SK-N-SH treated with all-trans-retinoic acid at 6 μM for 48 hours (cell line): ENCODE results near the gene PRKAG2.

Experiments
- ATAC-seq: fragments of 200-7000 bp; cut with Tn5 transposase; 3 replicates; pipeline ENCODE4 v1.9.1; 2020; ENCODE audit warnings: mild to moderate bottlenecking, moderate library complexity
- BACH2 ChIP-seq: fragments of 250-450 bp; sonication (Bioruptor Pico); IDR thresholded peaks from 2 replicates; pipeline ENCODE4 v1.9.0; 2021; ENCODE audit warnings: mild to moderate bottlenecking, borderline replicate concordance
- ESRRG ChIP-seq: fragments of 250-450 bp; sonication (Bioruptor Pico); IDR thresholded peaks from 2 replicates; pipeline ENCODE4 v1.6.1; 2021; ENCODE audit warnings: mild to moderate bottlenecking
- GLIS3 ChIP-seq: fragments of 250-450 bp; sonication (Bioruptor Pico); IDR thresholded peaks from 2 replicates; pipeline ENCODE4 v1.5.0; 2020; ENCODE audit warnings: mild to moderate bottlenecking, moderate library complexity
- OSR1 ChIP-seq: fragments of 250-450 bp; sonication (Bioruptor Pico); IDR thresholded peaks from 2 replicates; pipeline ENCODE4 v1.8.0; 2022; ENCODE audit warnings: moderate library complexity, mild to moderate bottlenecking, inconsistent platforms
- PPARA ChIP-seq: fragments of 250-450 bp; sonication (Bioruptor Pico); IDR thresholded peaks from 2 replicates; pipeline ENCODE4 v1.5.0; 2020; ENCODE audit warnings: mild to moderate bottlenecking, borderline replicate concordance
- RARB ChIP-seq: fragments of 250-450 bp; sonication (Bioruptor Pico); IDR thresholded peaks from 2 replicates; pipeline ENCODE4 v1.8.0; 2021; ENCODE audit warnings: mild to moderate bottlenecking, moderate library complexity
- TOX ChIP-seq: fragments of 250-450 bp; sonication (Bioruptor Pico); IDR thresholded peaks from 2 replicates; pipeline ENCODE4 v1.8.0; 2021; ENCODE audit warnings: mild to moderate bottlenecking, moderate library complexity, borderline replicate concordance
- ZFP3 ChIP-seq: fragments of 250-450 bp; sonication (Bioruptor Pico); IDR thresholded peaks from 2 replicates; pipeline ENCODE4 v1.5.0; 2020; ENCODE audit warnings: mild to moderate bottlenecking, moderate library complexity
- ZFP30 ChIP-seq: fragments of 450-650 bp; formaldehyde crosslinking; IDR thresholded peaks from 2 replicates; pipeline ENCODE4 v1.5.0; 2022; ENCODE audit warnings: mild to moderate bottlenecking, moderate library complexity
- ZNF8 ChIP-seq: fragments of 450-650 bp; formaldehyde crosslinking; IDR thresholded peaks from 2 replicates; pipeline ENCODE4 v1.5.0; 2020; ENCODE audit warnings: mild to moderate bottlenecking, moderate library complexity
- TF ChIP-seq, protein P1 (sequence below): fragments of 250-450 bp; sonication (Bioruptor Pico); IDR thresholded peaks from 2 replicates; pipeline ENCODE4 v1.8.0; 2021; ENCODE audit warnings: low read depth, mild to moderate bottlenecking, moderate library complexity, borderline replicate concordance
- TF ChIP-seq, protein P2 (sequence below): fragments of 250-450 bp; sonication (Bioruptor Pico); IDR thresholded peaks from 2 replicates; pipeline ENCODE4 v1.5.1; 2020; ENCODE audit warnings: low read depth, mild to moderate bottlenecking, moderate library complexity
- TF ChIP-seq, protein P3 (sequence below): fragments of 250-450 bp; sonication (Bioruptor Pico); IDR thresholded peaks from 2 replicates; pipeline ENCODE4 v1.5.0; 2020; ENCODE audit warnings: mild to moderate bottlenecking, moderate library complexity
- TF ChIP-seq, protein P4 (sequence below): fragments of 250-450 bp; sonication (Bioruptor Pico); IDR thresholded peaks from 2 replicates; pipeline ENCODE4 v1.8.0; 2020; ENCODE audit warnings: mild to moderate bottlenecking, moderate library complexity, borderline replicate concordance

Gene PRKAG2

DNA sequence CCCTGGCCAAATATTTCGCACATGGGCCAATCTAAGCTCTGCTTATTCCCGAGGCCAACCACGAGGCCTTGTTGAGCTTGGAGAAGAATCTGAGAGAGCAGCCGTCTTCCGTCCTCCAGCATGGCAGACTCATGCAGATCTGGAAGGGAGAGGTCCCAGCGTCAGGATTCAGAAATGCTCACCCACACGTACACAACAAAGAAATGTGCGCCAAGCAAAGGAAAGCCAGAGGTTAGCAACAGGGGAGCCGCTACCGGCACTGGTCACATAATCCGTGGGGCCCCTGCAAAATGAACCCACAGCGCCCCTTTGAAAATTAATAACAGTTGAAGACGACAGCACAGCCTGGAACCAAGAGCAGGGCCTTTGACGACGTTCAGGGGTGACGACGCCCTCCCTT is 25.4 kb upstream of the PRKAG2 start (continued):
- TF ChIP-seq OSR1 (CRISPR knock-in tag) (no peak), RARB (CRISPR knock-in tag) (no peak)

DNA sequence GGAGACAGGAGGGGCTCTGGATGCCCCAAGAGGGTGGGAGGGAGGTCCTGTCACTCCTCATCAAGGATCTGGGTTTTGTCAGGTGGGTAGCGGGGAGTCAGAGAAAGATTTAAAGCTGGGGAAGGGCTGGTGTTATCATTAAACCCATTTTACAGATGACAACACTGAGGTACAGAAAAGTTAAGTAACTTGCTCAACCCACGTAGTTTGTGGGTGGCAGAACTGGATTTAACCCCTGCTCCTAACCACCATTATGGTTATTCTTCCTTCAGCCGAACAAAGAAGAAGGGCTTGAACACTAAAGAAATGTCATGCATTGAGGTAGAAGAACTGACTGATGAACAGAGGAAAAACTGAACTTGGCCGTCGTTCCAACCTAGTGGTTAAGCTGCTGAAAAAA is 24.9 kb upstream of the PRKAG2 start:
- TF ChIP-seq GLIS3 (CRISPR knock-in tag): no peak
- no peak for TF ChIP-seq RARB (CRISPR knock-in tag)
- TF ChIP-seq ZFP30 (CRISPR knock-in tag): no peak
- TF ChIP-seq OSR1 (CRISPR knock-in tag): no peak
- TF ChIP-seq, protein P1, sequence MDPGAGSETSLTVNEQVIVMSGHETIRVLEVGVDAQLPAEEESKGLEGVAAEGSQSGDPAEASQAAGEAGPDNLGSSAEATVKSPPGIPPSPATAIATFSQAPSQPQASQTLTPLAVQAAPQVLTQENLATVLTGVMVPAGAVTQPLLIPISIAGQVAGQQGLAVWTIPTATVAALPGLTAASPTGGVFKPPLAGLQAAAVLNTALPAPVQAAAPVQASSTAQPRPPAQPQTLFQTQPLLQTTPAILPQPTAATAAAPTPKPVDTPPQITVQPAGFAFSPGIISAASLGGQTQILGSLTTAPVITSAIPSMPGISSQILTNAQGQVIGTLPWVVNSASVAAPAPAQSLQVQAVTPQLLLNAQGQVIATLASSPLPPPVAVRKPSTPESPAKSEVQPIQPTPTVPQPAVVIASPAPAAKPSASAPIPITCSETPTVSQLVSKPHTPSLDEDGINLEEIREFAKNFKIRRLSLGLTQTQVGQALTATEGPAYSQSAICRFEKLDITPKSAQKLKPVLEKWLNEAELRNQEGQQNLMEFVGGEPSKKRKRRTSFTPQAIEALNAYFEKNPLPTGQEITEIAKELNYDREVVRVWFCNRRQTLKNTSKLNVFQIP (CRISPR knock-in tag): no peak
- TF ChIP-seq, protein P2, sequence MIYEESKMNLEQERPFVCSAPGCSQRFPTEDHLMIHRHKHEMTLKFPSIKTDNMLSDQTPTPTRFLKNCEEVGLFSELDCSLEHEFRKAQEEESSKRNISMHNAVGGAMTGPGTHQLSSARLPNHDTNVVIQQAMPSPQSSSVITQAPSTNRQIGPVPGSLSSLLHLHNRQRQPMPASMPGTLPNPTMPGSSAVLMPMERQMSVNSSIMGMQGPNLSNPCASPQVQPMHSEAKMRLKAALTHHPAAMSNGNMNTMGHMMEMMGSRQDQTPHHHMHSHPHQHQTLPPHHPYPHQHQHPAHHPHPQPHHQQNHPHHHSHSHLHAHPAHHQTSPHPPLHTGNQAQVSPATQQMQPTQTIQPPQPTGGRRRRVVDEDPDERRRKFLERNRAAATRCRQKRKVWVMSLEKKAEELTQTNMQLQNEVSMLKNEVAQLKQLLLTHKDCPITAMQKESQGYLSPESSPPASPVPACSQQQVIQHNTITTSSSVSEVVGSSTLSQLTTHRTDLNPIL: no peak
- TF ChIP-seq, protein P3, sequence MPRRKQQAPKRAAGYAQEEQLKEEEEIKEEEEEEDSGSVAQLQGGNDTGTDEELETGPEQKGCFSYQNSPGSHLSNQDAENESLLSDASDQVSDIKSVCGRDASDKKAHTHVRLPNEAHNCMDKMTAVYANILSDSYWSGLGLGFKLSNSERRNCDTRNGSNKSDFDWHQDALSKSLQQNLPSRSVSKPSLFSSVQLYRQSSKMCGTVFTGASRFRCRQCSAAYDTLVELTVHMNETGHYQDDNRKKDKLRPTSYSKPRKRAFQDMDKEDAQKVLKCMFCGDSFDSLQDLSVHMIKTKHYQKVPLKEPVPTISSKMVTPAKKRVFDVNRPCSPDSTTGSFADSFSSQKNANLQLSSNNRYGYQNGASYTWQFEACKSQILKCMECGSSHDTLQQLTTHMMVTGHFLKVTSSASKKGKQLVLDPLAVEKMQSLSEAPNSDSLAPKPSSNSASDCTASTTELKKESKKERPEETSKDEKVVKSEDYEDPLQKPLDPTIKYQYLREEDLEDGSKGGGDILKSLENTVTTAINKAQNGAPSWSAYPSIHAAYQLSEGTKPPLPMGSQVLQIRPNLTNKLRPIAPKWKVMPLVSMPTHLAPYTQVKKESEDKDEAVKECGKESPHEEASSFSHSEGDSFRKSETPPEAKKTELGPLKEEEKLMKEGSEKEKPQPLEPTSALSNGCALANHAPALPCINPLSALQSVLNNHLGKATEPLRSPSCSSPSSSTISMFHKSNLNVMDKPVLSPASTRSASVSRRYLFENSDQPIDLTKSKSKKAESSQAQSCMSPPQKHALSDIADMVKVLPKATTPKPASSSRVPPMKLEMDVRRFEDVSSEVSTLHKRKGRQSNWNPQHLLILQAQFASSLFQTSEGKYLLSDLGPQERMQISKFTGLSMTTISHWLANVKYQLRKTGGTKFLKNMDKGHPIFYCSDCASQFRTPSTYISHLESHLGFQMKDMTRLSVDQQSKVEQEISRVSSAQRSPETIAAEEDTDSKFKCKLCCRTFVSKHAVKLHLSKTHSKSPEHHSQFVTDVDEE (CRISPR knock-in tag): no peak
- TF ChIP-seq BACH2 (CRISPR knock-in tag): no peak
- no peak for TF ChIP-seq ZNF8
- TF ChIP-seq, protein P4, sequence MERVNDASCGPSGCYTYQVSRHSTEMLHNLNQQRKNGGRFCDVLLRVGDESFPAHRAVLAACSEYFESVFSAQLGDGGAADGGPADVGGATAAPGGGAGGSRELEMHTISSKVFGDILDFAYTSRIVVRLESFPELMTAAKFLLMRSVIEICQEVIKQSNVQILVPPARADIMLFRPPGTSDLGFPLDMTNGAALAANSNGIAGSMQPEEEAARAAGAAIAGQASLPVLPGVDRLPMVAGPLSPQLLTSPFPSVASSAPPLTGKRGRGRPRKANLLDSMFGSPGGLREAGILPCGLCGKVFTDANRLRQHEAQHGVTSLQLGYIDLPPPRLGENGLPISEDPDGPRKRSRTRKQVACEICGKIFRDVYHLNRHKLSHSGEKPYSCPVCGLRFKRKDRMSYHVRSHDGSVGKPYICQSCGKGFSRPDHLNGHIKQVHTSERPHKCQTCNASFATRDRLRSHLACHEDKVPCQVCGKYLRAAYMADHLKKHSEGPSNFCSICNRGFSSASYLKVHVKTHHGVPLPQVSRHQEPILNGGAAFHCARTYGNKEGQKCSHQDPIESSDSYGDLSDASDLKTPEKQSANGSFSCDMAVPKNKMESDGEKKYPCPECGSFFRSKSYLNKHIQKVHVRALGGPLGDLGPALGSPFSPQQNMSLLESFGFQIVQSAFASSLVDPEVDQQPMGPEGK: no peak
- TF ChIP-seq PPARA (CRISPR knock-in tag): no peak
- ATAC-seq: no peak

DNA sequence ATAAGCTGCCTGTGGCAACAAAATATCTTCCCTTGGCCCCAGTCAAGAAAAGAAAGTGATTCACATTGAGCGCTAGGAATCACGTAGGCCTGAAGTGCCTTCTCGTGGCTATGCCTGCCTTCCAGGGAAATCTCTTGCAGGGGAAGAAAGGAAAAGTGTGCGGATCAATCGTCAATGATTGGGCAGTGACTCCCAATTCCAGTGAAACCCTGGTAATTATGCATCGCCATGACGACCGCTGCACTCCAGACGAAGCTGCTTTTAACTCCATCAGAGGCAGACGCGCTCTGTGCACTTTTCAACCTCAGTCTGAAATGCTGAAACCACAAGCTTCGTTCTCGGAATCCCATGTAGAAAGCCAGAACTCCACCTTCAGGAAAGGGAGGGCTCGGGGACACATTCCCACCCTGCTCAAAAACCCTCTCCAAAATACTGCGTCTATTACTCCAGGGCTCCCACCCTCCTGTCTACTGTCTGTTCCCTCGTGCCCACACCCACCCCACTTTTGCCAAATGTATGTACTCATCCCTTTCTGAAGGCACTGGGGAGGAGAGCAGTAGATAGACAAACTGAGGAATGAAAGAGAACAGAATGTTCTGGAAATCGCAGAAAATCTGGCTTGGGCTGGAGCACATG is 24.2 kb upstream of the PRKAG2 start:
- ATAC-seq: no peak
- no peak for TF ChIP-seq BACH2 (CRISPR knock-in tag)
- TF ChIP-seq ZFP30 (CRISPR knock-in tag): no peak
- TF ChIP-seq ZFP3 (CRISPR knock-in tag): no peak
- TF ChIP-seq OSR1 (CRISPR knock-in tag): no peak
- TF ChIP-seq, protein P4: no peak

DNA sequence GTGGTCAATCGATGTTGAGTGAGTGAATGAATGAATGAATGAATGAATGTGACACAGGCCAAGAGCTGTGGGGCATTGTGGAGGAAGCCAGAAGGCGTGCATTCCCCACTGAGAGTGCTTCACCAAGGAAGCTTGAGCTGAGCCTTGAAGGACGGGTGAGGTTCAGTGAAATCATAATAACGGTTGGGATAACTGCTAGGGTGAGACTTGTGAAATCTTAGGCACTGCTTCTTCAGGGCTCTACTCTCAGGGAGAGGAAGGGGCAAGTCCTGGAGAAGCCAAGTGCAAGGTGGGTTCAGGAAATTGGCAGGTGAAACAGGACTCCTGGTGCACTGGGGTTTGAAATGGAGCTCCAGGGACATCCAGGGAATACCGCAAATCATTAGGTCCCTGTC is 23.7 kb upstream of the PRKAG2 start:
- TF ChIP-seq ESRRG (CRISPR knock-in tag) (no peak), ZFP30 (CRISPR knock-in tag) (no peak), ZNF8 (no peak), TOX (CRISPR knock-in tag) (no peak), BACH2 (CRISPR knock-in tag) (no peak), GLIS3 (CRISPR knock-in tag) (no peak)
- TF ChIP-seq, protein P4: no peak
- TF ChIP-seq, all 23 proteins: peak for 0
- no peak for ATAC-seq
